ENCODE measurements around the gene FRMD8. TPM values are rescaled to one million over a fixed set of nuclear protein-coding genes. Genes with fewer than 3 reads are reported as not detected.

FRMD8 gene
- total RNA-seq, 1 experiment from 2014 or later = 22.7 TPM

DNA sequence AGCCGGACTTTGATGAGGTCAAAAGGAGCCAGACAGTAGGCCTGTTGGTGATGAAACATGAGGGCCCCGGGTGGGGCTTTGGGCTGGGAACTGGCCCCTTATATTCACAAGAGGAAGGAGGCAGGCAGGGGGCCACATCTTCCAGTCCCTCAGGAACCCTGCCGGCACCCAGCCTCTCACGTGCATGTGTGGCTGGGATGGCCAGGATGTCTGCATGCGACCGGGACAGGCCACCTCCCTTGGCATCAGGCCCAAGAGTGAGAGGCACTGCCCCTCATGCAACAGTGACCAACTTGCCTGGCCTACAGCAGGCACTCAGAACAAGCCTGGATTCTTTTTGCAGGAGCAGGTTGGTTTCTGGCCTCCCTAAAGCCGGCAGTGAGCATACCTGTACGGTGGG is 9.4 kb upstream of the FRMD8 start:
- Histone ChIP-seq H4K5ac (ENCODE audit: insufficient read length, low read depth, low read length) (no peak overlapping the region), H3T11ph (ENCODE audit: low read length) (no peak overlapping the region), H4K20me1 (ENCODE audit: control insufficient read depth, insufficient read depth, insufficient read length) (no peaks in the 10 kb centered on the region), H2AFZ (ENCODE audit: low read length) (no peak overlapping the region), H3K18ac (ENCODE audit: insufficient read length, low read depth, low read length) (no peak overlapping the region), H2BK15ac (ENCODE audit: low read depth, low read length) (no peak overlapping the region), H3K79me2 (ENCODE audit: insufficient read depth, low read length) (no peaks in the 10 kb centered on the region), H3K14ac (ENCODE audit: insufficient read depth, low read length) (no peak overlapping the region), H2BK120ac (ENCODE audit: low read depth, low read length, poor library complexity, severe bottlenecking) (no peak overlapping the region), H3K27me3 (ENCODE audit: insufficient read depth, low read length) (no peaks in the 10 kb centered on the region), H3K9me3 (ENCODE audit: control insufficient read depth, low read depth, low read length) (no peaks in the 10 kb centered on the region), H3K23ac (ENCODE audit: insufficient read length, low read depth, low read length) (no peak overlapping the region), H2BK5ac (ENCODE audit: insufficient read length, low read length) (no peak overlapping the region), H4K8ac (replicated peaks; ENCODE audit: insufficient read length, low read depth, low read length) (no peak overlapping the region), H3K23me2 (ENCODE audit: insufficient read length, low read depth, low read length, poor library complexity, severe bottlenecking) (no peaks in the 10 kb centered on the region), H4K91ac (ENCODE audit: insufficient read length, low read depth, low read length) (no peak overlapping the region), H2AK5ac (ENCODE audit: insufficient read length, low read length) (no peak overlapping the region), H3K27ac (ENCODE audit: insufficient read length, low read depth, low read length) (no peak overlapping the region), H2BK12ac (ENCODE audit: insufficient read length, low read depth, low read length) (no peak overlapping the region), H3K4me2 (ENCODE audit: insufficient read depth, insufficient read length, low read length) (no peak overlapping the region), H3K79me1 (ENCODE audit: insufficient read depth, low read depth, low read length, poor library complexity, severe bottlenecking) (no peaks in the 10 kb centered on the region), H3K4me1 (ENCODE audit: insufficient read depth, low read length) (no peaks in the 10 kb centered on the region), H3K9ac (ENCODE audit: extremely low read depth, insufficient read length, low read length) (no peak overlapping the region), H3K56ac (ENCODE audit: insufficient read length, low read depth, low read length) (no peak overlapping the region), H3K4ac (ENCODE audit: low read depth, low read length) (no peak overlapping the region), H2BK20ac (ENCODE audit: low read depth, low read length, poor library complexity, severe bottlenecking) (no peak overlapping the region)
- Mint-ChIP-seq H3K27ac (no peak overlapping the region), H3K9me3 (no peaks in the 10 kb centered on the region), H3K4me3 (no peak overlapping the region), H3K36me3 (ENCODE audit: insufficient read depth in 1 of 3, low read depth in 3 of 3) (no peaks in the 10 kb centered on the region), H3K27me3 (ENCODE audit: low read depth) (peaks cover 17% of the 10 kb centered on the region), H3K4me1 (peaks cover 4 to 9% of the 10 kb centered on the region in 2 experiments; a peak in 3 of 4 replicates)
- no peak for DNase-seq
- no CpG with 5 or more reads among the region's 8 CpGs for WGBS (ENCODE audit: extremely low coverage, insufficient read length, low lambda C conversion rate)
- TF ChIP-seq, protein P1, sequence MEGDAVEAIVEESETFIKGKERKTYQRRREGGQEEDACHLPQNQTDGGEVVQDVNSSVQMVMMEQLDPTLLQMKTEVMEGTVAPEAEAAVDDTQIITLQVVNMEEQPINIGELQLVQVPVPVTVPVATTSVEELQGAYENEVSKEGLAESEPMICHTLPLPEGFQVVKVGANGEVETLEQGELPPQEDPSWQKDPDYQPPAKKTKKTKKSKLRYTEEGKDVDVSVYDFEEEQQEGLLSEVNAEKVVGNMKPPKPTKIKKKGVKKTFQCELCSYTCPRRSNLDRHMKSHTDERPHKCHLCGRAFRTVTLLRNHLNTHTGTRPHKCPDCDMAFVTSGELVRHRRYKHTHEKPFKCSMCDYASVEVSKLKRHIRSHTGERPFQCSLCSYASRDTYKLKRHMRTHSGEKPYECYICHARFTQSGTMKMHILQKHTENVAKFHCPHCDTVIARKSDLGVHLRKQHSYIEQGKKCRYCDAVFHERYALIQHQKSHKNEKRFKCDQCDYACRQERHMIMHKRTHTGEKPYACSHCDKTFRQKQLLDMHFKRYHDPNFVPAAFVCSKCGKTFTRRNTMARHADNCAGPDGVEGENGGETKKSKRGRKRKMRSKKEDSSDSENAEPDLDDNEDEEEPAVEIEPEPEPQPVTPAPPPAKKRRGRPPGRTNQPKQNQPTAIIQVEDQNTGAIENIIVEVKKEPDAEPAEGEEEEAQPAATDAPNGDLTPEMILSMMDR (conservative IDR thresholded peaks at IDR 0.05) = no peak

Data from H9 (cell line).